ENCODE results near the gene NLRC5. TPM values are rescaled to one million over a fixed set of nuclear protein-coding genes. Genes with fewer than 3 reads are reported as not detected.

The NLRC5 gene
- total RNA-seq, 1 experiment from 2014 or later = 29.7 TPM

DNA sequence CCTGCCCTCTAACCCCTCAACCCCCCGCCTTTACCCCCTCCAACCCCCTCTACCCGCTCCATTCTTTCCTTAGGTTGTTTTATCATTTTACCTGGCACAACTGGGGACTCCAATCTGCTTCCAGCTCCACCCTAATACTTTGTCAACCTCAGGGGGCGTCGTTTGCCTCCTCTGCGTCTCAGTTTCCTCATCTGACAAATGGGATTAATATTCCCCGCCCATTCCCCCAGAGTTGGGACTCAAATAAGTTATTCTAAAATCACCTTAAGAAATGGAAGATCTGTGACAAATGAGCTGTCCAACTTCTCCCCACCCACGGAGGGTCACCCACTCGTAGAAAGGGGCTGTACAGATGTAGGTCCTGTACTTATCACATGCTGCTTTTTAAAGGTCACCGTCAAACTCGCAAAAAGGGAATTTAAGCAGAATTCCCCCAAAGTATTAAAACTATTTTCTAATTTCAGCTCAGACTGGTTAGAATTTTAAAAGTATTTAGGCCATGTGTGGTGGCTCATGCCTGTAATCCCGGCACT is 62.4 kb downstream of the NLRC5 start:
- no peaks in the 10 kb centered on the region for H3K27me3 ChIP-seq (ENCODE audit: insufficient read depth, low read depth)
- no peaks in the 10 kb centered on the region for H3F3A ChIP-seq (ENCODE audit: insufficient read depth, low read depth)
- H3K27ac ChIP-seq = no peak overlapping the region
- no peaks in the 10 kb centered on the region for H3K9me2 ChIP-seq (ENCODE audit: insufficient read depth)
- H3K36me3 ChIP-seq (ENCODE audit: low read depth) = no peaks in the 10 kb centered on the region
- H2AFZ ChIP-seq = no peak overlapping the region
- CTCF ChIA-PET = no interaction called here
- no peaks in the 10 kb centered on the region for H4K20me1 ChIP-seq (ENCODE audit: insufficient read depth)
- H3K9me3 ChIP-seq (ENCODE audit: insufficient read depth, low read depth) = no peaks in the 10 kb centered on the region
- H3K79me2 ChIP-seq (ENCODE audit: low read depth) = no peaks in the 10 kb centered on the region
- DNase-seq = no peak
- POLR2A ChIA-PET (ENCODE audit: unreplicated experiment) = no interaction called here
- no peak overlapping the region for H3K4me3 ChIP-seq
- H3K4me1 ChIP-seq (replicated peaks; ENCODE audit: insufficient read depth) = 0 out of 2 replicates have a peak, but pooled peaks cover 8% of the 10 kb centered on the region
- H3K4me2 ChIP-seq = no peak overlapping the region
- intact Hi-C loops (cut with micrococcal nuclease; ENCODE audit: unreplicated experiment) = no loop called here
- TF ChIP-seq CTCF (conservative IDR thresholded peaks at IDR 0.05) = no peak
- TF ChIP-seq EZH2 (IDR thresholded peaks at IDR 0.05; ENCODE audit: low read depth) = no peak
- no TSS peak for BruUV-seq (replicated peaks)

DNA sequence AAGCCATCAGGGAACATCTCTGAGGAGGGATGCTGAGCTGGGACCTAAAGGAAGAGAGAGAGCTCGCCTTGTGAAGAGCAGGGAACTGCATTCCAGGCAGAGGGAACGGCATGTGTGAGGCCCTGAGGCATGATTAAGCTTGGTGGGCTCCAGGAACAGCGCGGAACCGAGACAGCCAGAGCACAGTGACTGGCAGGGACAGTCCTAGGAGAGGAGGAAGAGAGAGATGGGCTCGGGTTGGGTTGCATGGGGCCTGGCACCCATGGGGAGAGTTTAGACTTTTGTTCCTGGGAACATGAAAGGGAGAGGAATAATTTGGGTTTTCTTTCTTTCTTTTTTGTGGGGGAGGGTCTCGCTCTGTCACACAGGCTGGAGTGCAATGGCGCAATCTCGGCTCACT is 63.8 kb downstream of the NLRC5 start:
- ChIA-PET POLR2A (ENCODE audit: unreplicated experiment) (no interaction called here), CTCF (no interaction called here)
- TF ChIP-seq EZH2 (IDR thresholded peaks at IDR 0.05; ENCODE audit: low read depth) (no peak), CTCF (conservative IDR thresholded peaks at IDR 0.05) (no peak)
- H2AFZ ChIP-seq = no peak overlapping the region
- no peaks in the 10 kb centered on the region for H3K36me3 ChIP-seq (ENCODE audit: low read depth)
- no TSS peak for BruUV-seq (replicated peaks)
- H3K27ac ChIP-seq = no peak overlapping the region
- DNase-seq = no peak
- intact Hi-C loops (cut with micrococcal nuclease; ENCODE audit: unreplicated experiment) = no loop called here
- H3K4me3 ChIP-seq = no peak overlapping the region
- no peaks in the 10 kb centered on the region for H3K27me3 ChIP-seq (ENCODE audit: insufficient read depth, low read depth)
- 0 out of 2 replicates have a peak, but pooled peaks cover 3% of the 10 kb centered on the region for H3K4me1 ChIP-seq (replicated peaks; ENCODE audit: insufficient read depth)
- H3K9me3 ChIP-seq (ENCODE audit: insufficient read depth, low read depth) = no peaks in the 10 kb centered on the region
- H3K79me2 ChIP-seq (ENCODE audit: low read depth) = no peaks in the 10 kb centered on the region
- no peaks in the 10 kb centered on the region for H3F3A ChIP-seq (ENCODE audit: insufficient read depth, low read depth)
- H3K9me2 ChIP-seq (ENCODE audit: insufficient read depth) = no peaks in the 10 kb centered on the region
- H4K20me1 ChIP-seq (ENCODE audit: insufficient read depth) = no peaks in the 10 kb centered on the region
- H3K4me2 ChIP-seq = no peak overlapping the region

GRCh38 chr16:57054338-57054737 is 65.0 kb downstream of the NLRC5 start:
- no peaks in the 10 kb centered on the region for H4K20me1 ChIP-seq (ENCODE audit: insufficient read depth)
- POLR2A ChIA-PET (ENCODE audit: unreplicated experiment) = no interaction called here

More at GRCh38 chr16:57054338-57054737, 65.0 kb downstream of the NLRC5 start:
- no peak for DNase-seq
- Histone ChIP-seq H3K27me3 (ENCODE audit: insufficient read depth, low read depth) (no peaks in the 10 kb centered on the region), H3K27ac (no peak overlapping the region), H3K79me2 (ENCODE audit: low read depth) (no peaks in the 10 kb centered on the region), H3K36me3 (ENCODE audit: low read depth) (no peaks in the 10 kb centered on the region), H2AFZ (no peak overlapping the region), H3K4me2 (no peak overlapping the region), H3F3A (ENCODE audit: insufficient read depth, low read depth) (no peaks in the 10 kb centered on the region), H3K9me3 (ENCODE audit: insufficient read depth, low read depth) (no peaks in the 10 kb centered on the region), H3K4me3 (no peak overlapping the region), H3K4me1 (replicated peaks; ENCODE audit: insufficient read depth) (no peaks in the 10 kb centered on the region), H3K9me2 (ENCODE audit: insufficient read depth) (no peaks in the 10 kb centered on the region)
- no TSS peak for BruUV-seq (replicated peaks)
- intact Hi-C loops (cut with micrococcal nuclease; ENCODE audit: unreplicated experiment) = no loop called here
- TF ChIP-seq CTCF (conservative IDR thresholded peaks at IDR 0.05) (no peak), EZH2 (IDR thresholded peaks at IDR 0.05; ENCODE audit: low read depth) (no peak)
- CTCF ChIA-PET = no interaction called here

All from PC-9 (cell line).